ENCODE measurements around the gene OVCH2.

DNA sequence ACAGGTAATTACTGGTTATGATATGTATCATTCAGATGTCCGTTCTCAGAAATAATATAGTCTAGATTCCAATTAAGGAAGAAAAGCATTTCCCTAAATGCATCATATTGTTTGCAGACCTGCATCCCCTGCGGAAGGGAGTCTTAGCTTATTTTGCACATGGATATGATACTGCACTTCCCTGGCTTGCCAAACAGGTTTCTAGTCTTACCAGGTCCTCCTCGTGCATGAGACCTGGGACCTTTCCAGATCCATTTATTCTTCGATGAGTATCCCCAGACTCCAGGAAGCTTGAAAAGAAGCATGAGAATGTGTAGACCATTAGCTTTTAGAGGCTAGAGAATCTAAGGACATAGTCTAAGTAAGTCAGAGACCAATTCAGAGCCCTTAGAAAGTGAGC, 63.5 kb downstream of the OVCH2 start:
- TF ChIP-seq, protein P1, sequence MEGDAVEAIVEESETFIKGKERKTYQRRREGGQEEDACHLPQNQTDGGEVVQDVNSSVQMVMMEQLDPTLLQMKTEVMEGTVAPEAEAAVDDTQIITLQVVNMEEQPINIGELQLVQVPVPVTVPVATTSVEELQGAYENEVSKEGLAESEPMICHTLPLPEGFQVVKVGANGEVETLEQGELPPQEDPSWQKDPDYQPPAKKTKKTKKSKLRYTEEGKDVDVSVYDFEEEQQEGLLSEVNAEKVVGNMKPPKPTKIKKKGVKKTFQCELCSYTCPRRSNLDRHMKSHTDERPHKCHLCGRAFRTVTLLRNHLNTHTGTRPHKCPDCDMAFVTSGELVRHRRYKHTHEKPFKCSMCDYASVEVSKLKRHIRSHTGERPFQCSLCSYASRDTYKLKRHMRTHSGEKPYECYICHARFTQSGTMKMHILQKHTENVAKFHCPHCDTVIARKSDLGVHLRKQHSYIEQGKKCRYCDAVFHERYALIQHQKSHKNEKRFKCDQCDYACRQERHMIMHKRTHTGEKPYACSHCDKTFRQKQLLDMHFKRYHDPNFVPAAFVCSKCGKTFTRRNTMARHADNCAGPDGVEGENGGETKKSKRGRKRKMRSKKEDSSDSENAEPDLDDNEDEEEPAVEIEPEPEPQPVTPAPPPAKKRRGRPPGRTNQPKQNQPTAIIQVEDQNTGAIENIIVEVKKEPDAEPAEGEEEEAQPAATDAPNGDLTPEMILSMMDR (IDR thresholded peaks at IDR 0.05), result no peak
- TF ChIP-seq POLR2A (IDR thresholded peaks at IDR 0.05), result no peak
